SK-N-SH treated with all-trans-retinoic acid at 6 μM for 48 hours (cell line): ENCODE results near the gene CFTR.

Source experiments
- ATAC-seq: fragments of 200-7000 bp; cut with Tn5 transposase; 3 replicates; pipeline ENCODE4 v1.9.1; 2020; ENCODE audit warnings: mild to moderate bottlenecking, moderate library complexity
- ARNTL ChIP-seq: fragments of 450-650 bp; formaldehyde crosslinking; IDR thresholded peaks from 2 replicates; pipeline ENCODE4 v1.5.0; 2020; ENCODE audit warnings: low read depth, mild to moderate bottlenecking, moderate library complexity, borderline replicate concordance
- BACH2 ChIP-seq: fragments of 250-450 bp; sonication (Bioruptor Pico); IDR thresholded peaks from 2 replicates; pipeline ENCODE4 v1.9.0; 2021; ENCODE audit warnings: mild to moderate bottlenecking, borderline replicate concordance
- CSDC2 ChIP-seq: fragments of 250-450 bp; sonication (Bioruptor Pico); IDR thresholded peaks from 2 replicates; pipeline ENCODE4 v1.5.0; 2020; ENCODE audit warnings: mild to moderate bottlenecking, moderate library complexity
- ESRRG ChIP-seq: fragments of 250-450 bp; sonication (Bioruptor Pico); IDR thresholded peaks from 2 replicates; pipeline ENCODE4 v1.6.1; 2021; ENCODE audit warnings: mild to moderate bottlenecking
- OSR1 ChIP-seq: fragments of 250-450 bp; sonication (Bioruptor Pico); IDR thresholded peaks from 2 replicates; pipeline ENCODE4 v1.8.0; 2022; ENCODE audit warnings: moderate library complexity, mild to moderate bottlenecking, inconsistent platforms
- PATZ1 ChIP-seq: fragments of 250-450 bp; sonication (Bioruptor Pico); IDR thresholded peaks from 2 replicates; pipeline ENCODE4 v1.8.0; 2020; ENCODE audit warnings: mild to moderate bottlenecking, moderate library complexity, borderline replicate concordance
- POU6F1 ChIP-seq: fragments of 250-450 bp; sonication (Bioruptor Pico); IDR thresholded peaks from 2 replicates; pipeline ENCODE4 v1.8.0; 2021; ENCODE audit warnings: low read depth, mild to moderate bottlenecking, moderate library complexity, borderline replicate concordance
- PPARA ChIP-seq: fragments of 250-450 bp; sonication (Bioruptor Pico); IDR thresholded peaks from 2 replicates; pipeline ENCODE4 v1.5.0; 2020; ENCODE audit warnings: mild to moderate bottlenecking, borderline replicate concordance
- RARB ChIP-seq: fragments of 250-450 bp; sonication (Bioruptor Pico); IDR thresholded peaks from 2 replicates; pipeline ENCODE4 v1.8.0; 2021; ENCODE audit warnings: mild to moderate bottlenecking, moderate library complexity
- SNAI2 ChIP-seq: fragments of 250-450 bp; sonication (Bioruptor Pico); IDR thresholded peaks from 2 replicates; pipeline ENCODE4 v1.5.0; 2020; ENCODE audit warnings: mild to moderate bottlenecking, moderate library complexity
- TCF4 ChIP-seq: fragments of 250-450 bp; sonication (Bioruptor Pico); IDR thresholded peaks from 2 replicates; pipeline ENCODE4 v1.8.0; 2021; ENCODE audit warnings: mild to moderate bottlenecking, moderate library complexity, borderline replicate concordance
- TOX ChIP-seq: fragments of 250-450 bp; sonication (Bioruptor Pico); IDR thresholded peaks from 2 replicates; pipeline ENCODE4 v1.8.0; 2021; ENCODE audit warnings: mild to moderate bottlenecking, moderate library complexity, borderline replicate concordance
- ZFP3 ChIP-seq: fragments of 250-450 bp; sonication (Bioruptor Pico); IDR thresholded peaks from 2 replicates; pipeline ENCODE4 v1.5.0; 2020; ENCODE audit warnings: mild to moderate bottlenecking, moderate library complexity
- ZFP30 ChIP-seq: fragments of 450-650 bp; formaldehyde crosslinking; IDR thresholded peaks from 2 replicates; pipeline ENCODE4 v1.5.0; 2022; ENCODE audit warnings: mild to moderate bottlenecking, moderate library complexity
- ZNF565 ChIP-seq: fragments of 450-650 bp; formaldehyde crosslinking; conservative IDR thresholded peaks from 2 replicates; pipeline ENCODE4 v1.5.0; 2020; ENCODE audit warnings: low read depth, mild to moderate bottlenecking, moderate library complexity
- ZNF70 ChIP-seq: fragments of 450-650 bp; formaldehyde crosslinking; IDR thresholded peaks from 2 replicates; pipeline ENCODE4 v1.5.0; 2020; ENCODE audit warnings: mild to moderate bottlenecking, moderate library complexity
- ZNF8 ChIP-seq: fragments of 450-650 bp; formaldehyde crosslinking; IDR thresholded peaks from 2 replicates; pipeline ENCODE4 v1.5.0; 2020; ENCODE audit warnings: mild to moderate bottlenecking, moderate library complexity
- TF ChIP-seq, protein P1 (sequence below): fragments of 250-450 bp; sonication (Bioruptor Pico); IDR thresholded peaks from 2 replicates; pipeline ENCODE4 v1.5.1; 2020; ENCODE audit warnings: low read depth, mild to moderate bottlenecking, moderate library complexity
- TF ChIP-seq, protein P2 (sequence below): fragments of 250-450 bp; sonication (Bioruptor Pico); IDR thresholded peaks from 2 replicates; pipeline ENCODE4 v1.5.1; 2021; ENCODE audit warnings: mild to moderate bottlenecking, moderate library complexity
- TF ChIP-seq, protein P3 (sequence below): fragments of 250-450 bp; sonication (Bioruptor Pico); IDR thresholded peaks from 2 replicates; pipeline ENCODE4 v1.5.0; 2020; ENCODE audit warnings: mild to moderate bottlenecking, moderate library complexity

The CFTR gene

DNA sequence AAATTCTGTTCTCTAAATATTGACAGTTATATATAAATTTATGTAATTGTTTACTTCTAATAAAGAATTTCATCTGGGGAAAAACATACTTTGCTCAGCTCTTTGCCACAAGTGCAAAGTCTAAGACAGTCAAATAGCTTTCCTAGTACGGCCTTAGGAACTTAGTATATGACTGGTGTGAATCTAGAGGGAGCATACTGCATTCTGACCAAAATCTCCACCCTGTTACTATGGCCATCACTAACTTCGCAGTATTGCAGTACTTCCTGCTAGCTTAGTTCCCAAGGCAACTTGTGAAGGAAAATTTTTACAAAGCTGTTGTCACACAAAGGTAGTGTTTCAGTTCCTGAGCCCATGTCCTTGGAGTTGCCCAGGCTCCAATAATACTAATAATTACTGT lies 181.5 kb downstream of the CFTR start:
- TF ChIP-seq ZNF565 (no peak), BACH2 (CRISPR knock-in tag) (no peak), ZFP3 (CRISPR knock-in tag) (no peak), PPARA (no peak), TCF4 (no peak), ZNF70 (CRISPR knock-in tag) (no peak), ESRRG (CRISPR knock-in tag) (no peak), SNAI2 (CRISPR knock-in tag) (no peak), ZNF8 (CRISPR knock-in tag) (no peak), ARNTL (CRISPR knock-in tag) (no peak), RARB (CRISPR knock-in tag) (no peak), OSR1 (CRISPR knock-in tag) (no peak), ZFP30 (CRISPR knock-in tag) (no peak), PATZ1 (no peak)
- TF ChIP-seq, protein P1, sequence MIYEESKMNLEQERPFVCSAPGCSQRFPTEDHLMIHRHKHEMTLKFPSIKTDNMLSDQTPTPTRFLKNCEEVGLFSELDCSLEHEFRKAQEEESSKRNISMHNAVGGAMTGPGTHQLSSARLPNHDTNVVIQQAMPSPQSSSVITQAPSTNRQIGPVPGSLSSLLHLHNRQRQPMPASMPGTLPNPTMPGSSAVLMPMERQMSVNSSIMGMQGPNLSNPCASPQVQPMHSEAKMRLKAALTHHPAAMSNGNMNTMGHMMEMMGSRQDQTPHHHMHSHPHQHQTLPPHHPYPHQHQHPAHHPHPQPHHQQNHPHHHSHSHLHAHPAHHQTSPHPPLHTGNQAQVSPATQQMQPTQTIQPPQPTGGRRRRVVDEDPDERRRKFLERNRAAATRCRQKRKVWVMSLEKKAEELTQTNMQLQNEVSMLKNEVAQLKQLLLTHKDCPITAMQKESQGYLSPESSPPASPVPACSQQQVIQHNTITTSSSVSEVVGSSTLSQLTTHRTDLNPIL (CRISPR knock-in tag): no peak
- TF ChIP-seq, protein P2, sequence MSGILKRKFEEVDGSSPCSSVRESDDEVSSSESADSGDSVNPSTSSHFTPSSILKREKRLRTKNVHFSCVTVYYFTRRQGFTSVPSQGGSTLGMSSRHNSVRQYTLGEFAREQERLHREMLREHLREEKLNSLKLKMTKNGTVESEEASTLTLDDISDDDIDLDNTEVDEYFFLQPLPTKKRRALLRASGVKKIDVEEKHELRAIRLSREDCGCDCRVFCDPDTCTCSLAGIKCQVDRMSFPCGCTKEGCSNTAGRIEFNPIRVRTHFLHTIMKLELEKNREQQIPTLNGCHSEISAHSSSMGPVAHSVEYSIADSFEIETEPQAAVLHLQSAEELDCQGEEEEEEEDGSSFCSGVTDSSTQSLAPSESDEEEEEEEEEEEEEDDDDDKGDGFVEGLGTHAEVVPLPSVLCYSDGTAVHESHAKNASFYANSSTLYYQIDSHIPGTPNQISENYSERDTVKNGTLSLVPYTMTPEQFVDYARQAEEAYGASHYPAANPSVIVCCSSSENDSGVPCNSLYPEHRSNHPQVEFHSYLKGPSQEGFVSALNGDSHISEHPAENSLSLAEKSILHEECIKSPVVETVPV (CRISPR knock-in tag): no peak
- no peak for ATAC-seq

DNA sequence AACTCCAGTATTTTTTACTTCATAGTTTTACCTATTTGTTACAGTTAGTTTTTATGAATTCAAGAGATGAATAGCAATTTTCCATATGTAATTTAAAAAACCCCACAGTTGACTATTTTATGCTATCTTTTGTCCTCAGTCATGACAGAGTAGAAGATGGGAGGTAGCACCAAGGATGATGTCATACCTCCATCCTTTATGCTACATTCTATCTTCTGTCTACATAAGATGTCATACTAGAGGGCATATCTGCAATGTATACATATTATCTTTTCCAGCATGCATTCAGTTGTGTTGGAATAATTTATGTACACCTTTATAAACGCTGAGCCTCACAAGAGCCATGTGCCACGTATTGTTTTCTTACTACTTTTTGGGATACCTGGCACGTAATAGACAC lies 184.2 kb downstream of the CFTR start:
- no peak for TF ChIP-seq POU6F1
- TF ChIP-seq, protein P3, sequence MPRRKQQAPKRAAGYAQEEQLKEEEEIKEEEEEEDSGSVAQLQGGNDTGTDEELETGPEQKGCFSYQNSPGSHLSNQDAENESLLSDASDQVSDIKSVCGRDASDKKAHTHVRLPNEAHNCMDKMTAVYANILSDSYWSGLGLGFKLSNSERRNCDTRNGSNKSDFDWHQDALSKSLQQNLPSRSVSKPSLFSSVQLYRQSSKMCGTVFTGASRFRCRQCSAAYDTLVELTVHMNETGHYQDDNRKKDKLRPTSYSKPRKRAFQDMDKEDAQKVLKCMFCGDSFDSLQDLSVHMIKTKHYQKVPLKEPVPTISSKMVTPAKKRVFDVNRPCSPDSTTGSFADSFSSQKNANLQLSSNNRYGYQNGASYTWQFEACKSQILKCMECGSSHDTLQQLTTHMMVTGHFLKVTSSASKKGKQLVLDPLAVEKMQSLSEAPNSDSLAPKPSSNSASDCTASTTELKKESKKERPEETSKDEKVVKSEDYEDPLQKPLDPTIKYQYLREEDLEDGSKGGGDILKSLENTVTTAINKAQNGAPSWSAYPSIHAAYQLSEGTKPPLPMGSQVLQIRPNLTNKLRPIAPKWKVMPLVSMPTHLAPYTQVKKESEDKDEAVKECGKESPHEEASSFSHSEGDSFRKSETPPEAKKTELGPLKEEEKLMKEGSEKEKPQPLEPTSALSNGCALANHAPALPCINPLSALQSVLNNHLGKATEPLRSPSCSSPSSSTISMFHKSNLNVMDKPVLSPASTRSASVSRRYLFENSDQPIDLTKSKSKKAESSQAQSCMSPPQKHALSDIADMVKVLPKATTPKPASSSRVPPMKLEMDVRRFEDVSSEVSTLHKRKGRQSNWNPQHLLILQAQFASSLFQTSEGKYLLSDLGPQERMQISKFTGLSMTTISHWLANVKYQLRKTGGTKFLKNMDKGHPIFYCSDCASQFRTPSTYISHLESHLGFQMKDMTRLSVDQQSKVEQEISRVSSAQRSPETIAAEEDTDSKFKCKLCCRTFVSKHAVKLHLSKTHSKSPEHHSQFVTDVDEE: no peak
- TF ChIP-seq RARB (CRISPR knock-in tag): no peak
- TF ChIP-seq, protein P1 (CRISPR knock-in tag): no peak
- no peak for TF ChIP-seq PPARA
- no peak for TF ChIP-seq ARNTL (CRISPR knock-in tag)
- TF ChIP-seq TCF4: no peak
- no peak for TF ChIP-seq CSDC2
- no peak for TF ChIP-seq ZFP3 (CRISPR knock-in tag)
- no peak for TF ChIP-seq SNAI2 (CRISPR knock-in tag)
- TF ChIP-seq TOX (CRISPR knock-in tag): no peak
- no peak for TF ChIP-seq PATZ1
- TF ChIP-seq ZNF8 (CRISPR knock-in tag): no peak
- ATAC-seq: no peak
